Measurements from ENCODE around the gene BDKRB2. TPM values are rescaled to one million over a fixed set of nuclear protein-coding genes. Genes with fewer than 3 reads are reported as not detected.

BDKRB2 gene
- total RNA-seq, 1 experiment from 2014 or later = 5.4 TPM

- no peak for DNase-seq (ENCODE audit: low spot score)
Measured at GRCh38 chr14:96198430-96199130, 6.1 kb upstream of the BDKRB2 start.

- no peak for DNase-seq (ENCODE audit: low spot score)
Measured at GRCh38 chr14:96201157-96201556, 3.5 kb upstream of the BDKRB2 start.

GRCh38 chr14:96201965-96202364 lies 2.7 kb upstream of the BDKRB2 start:
- DNase-seq (ENCODE audit: low spot score) = no peak

- no peak for DNase-seq (ENCODE audit: low spot score)
Measured at GRCh38 chr14:96202441-96203094, 2.1 kb upstream of the BDKRB2 start.

- DNase-seq (ENCODE audit: low spot score) = no peak
Measured at GRCh38 chr14:96203116-96203515, 1.5 kb upstream of the BDKRB2 start.

- DNase-seq (ENCODE audit: low spot score) = no peak
Measured at GRCh38 chr14:96203635-96204034, 1.0 kb upstream of the BDKRB2 start.

- no peak for DNase-seq (ENCODE audit: low spot score)
Measured at GRCh38 chr14:96205059-96205977, 679 bp downstream of the BDKRB2 start.

- DNase-seq (ENCODE audit: low spot score) = no peak
Measured at GRCh38 chr14:96205978-96206360, 1.3 kb downstream of the BDKRB2 start.

GRCh38 chr14:96206461-96206860 lies 1.8 kb downstream of the BDKRB2 start:
- no peak for DNase-seq (ENCODE audit: low spot score)

GRCh38 chr14:96207686-96208085 lies 3.0 kb downstream of the BDKRB2 start:
- no peak for DNase-seq (ENCODE audit: low spot score)

- no peak for DNase-seq (ENCODE audit: low spot score)
Measured at GRCh38 chr14:96208739-96209138, 4.1 kb downstream of the BDKRB2 start.

GRCh38 chr14:96212140-96212539 lies 7.5 kb downstream of the BDKRB2 start:
- DNase-seq (ENCODE audit: low spot score) = no peak

GRCh38 chr14:96212896-96213295 lies 8.3 kb downstream of the BDKRB2 start:
- DNase-seq (ENCODE audit: low spot score) = no peak

- DNase-seq (ENCODE audit: low spot score) = no peak
Measured at GRCh38 chr14:96213871-96214465, 9.3 kb downstream of the BDKRB2 start.

GRCh38 chr14:96214793-96215192 lies 10.2 kb downstream of the BDKRB2 start:
- no peak for DNase-seq (ENCODE audit: low spot score)

GRCh38 chr14:96215452-96216244 lies 11.0 kb downstream of the BDKRB2 start:
- no peak for DNase-seq (ENCODE audit: low spot score)

GRCh38 chr14:96216627-96217026 lies 12.0 kb downstream of the BDKRB2 start:
- DNase-seq (ENCODE audit: low spot score) = no peak

- DNase-seq (ENCODE audit: low spot score) = no peak
Measured at GRCh38 chr14:96217376-96217913, 12.8 kb downstream of the BDKRB2 start.

- no peak for DNase-seq (ENCODE audit: low spot score)
Measured at GRCh38 chr14:96221109-96221650, 16.5 kb downstream of the BDKRB2 start.

- no peak for DNase-seq (ENCODE audit: low spot score)
Measured at GRCh38 chr14:96221841-96222240, 17.2 kb downstream of the BDKRB2 start.

Data from H4 (cell line).